Stimulated activated naive CD8-positive, alpha-beta T cell treated with anti-CD3 and anti-CD28 coated beads, Interleukin-15, amount 100 ng/mL, for 72 hours (primary cell): Measurements from ENCODE around the gene MEDAG.

Source experiments
- ATAC-seq: fragments of 150-1000 bp; cut with Tn5 transposase; 2 replicates; pipeline ENCODE4 v1.10.0; 2021; ENCODE audit warnings: mild to moderate bottlenecking, moderate library complexity
- DNase-seq, 2 donors: peaks; one replicate each; pipeline ENCODE4 v3.0.0; 2021 to 2022
- H3K27ac Mint-ChIP-seq, 2 donors: one replicate each; pipeline ENCODE4 v1.8.0; 2022; ENCODE audit warnings: mild to moderate bottlenecking in 2 of 2, mixed read lengths in 2 of 2, moderate library complexity in 2 of 2
- H3K27me3 Mint-ChIP-seq: one replicate; pipeline ENCODE4 v1.8.0; 2022; ENCODE audit warnings: mixed read lengths
- H3K4me1 Mint-ChIP-seq: one replicate; pipeline ENCODE4 v1.8.0; 2022; ENCODE audit warnings: mild to moderate bottlenecking, mixed read lengths
- H3K4me3 Mint-ChIP-seq, 2 donors: one replicate each; pipeline ENCODE4 v1.8.0; 2022; ENCODE audit warnings: mild to moderate bottlenecking in 2 of 2, mixed read lengths in 2 of 2, moderate library complexity in 1 of 2
- H3K9me3 Mint-ChIP-seq, 2 donors: one replicate each; pipeline ENCODE4 v1.8.0; 2022; ENCODE audit warnings: mixed read lengths in 2 of 2

Gene MEDAG

GRCh38 chr13:30884543-30884942 is 21.5 kb upstream of the MEDAG start:
- peak overlapping the region in 1 of 2 donors; percentile 0 for H3K4me3 Mint-ChIP-seq

DNA sequence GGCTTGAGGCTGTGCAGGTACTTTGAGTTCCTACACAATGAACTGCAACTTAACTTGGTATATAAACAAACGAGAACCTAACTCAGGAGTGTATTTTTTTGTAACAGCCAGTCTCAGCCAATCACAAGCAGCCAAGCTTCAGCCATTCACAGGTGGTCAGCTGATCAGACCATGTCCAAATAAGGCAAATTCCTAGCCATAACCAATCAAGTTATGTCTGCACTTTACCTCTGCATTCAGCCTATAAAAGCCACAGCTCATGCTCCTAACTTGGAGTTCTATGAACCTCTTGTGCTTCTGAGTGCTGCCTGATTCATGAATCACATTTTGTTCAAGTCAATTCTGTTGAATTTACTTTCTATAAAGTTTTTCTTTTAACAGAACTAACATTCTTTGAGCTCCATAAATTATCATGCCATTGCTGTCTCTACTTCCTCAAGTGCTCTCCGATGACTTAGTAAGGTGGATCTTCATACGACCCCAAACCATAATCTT is 16.8 kb upstream of the MEDAG start:
- DNase-seq: no peak
- H3K27ac Mint-ChIP-seq: no peak overlapping the region
- H3K9me3 Mint-ChIP-seq: no peaks in the 10 kb centered on the region
- ATAC-seq: no peak
- peaks cover 20% of the 10 kb centered on the region for H3K4me1 Mint-ChIP-seq
- peaks cover 40% of the 10 kb centered on the region for H3K27me3 Mint-ChIP-seq
- no peak overlapping the region for H3K4me3 Mint-ChIP-seq

More at GRCh38 chr13:30884543-30884942, 21.5 kb upstream of the MEDAG start:
- H3K27me3 Mint-ChIP-seq: peaks cover 71% of the 10 kb centered on the region
- no peak overlapping the region for H3K27ac Mint-ChIP-seq
- ATAC-seq (no peak), DNase-seq (no peak)
- H3K4me1 Mint-ChIP-seq: peaks cover 22% of the 10 kb centered on the region
- no peaks in the 10 kb centered on the region for H3K9me3 Mint-ChIP-seq

DNA sequence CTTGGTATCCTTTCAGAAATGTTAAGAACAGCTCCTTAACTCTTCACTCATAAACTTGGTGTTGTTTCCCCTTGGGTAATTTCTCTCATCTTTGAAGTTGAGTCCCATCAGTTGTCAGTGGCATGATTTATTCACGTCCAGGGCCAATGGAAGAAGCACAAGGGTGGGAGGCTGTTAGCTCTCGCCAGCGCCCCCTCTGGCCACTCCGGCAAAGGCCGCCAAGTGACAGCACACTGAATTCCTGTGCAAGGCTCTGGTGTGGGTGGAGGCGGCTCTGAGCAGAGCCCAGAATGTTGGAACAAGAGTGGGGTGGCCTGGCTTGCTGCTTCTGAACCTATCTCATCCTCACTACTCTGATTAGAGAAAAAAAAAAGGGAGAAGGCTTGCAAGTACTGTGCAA is 13.1 kb upstream of the MEDAG start:
- no peak overlapping the region for H3K27ac Mint-ChIP-seq
- H3K4me1 Mint-ChIP-seq: peaks cover 5% of the 10 kb centered on the region
- no peak overlapping the region for H3K4me3 Mint-ChIP-seq
- H3K27me3 Mint-ChIP-seq: peaks cover 26% of the 10 kb centered on the region
- H3K9me3 Mint-ChIP-seq: no peaks in the 10 kb centered on the region
- no peak for ATAC-seq
- DNase-seq: no peak

DNA sequence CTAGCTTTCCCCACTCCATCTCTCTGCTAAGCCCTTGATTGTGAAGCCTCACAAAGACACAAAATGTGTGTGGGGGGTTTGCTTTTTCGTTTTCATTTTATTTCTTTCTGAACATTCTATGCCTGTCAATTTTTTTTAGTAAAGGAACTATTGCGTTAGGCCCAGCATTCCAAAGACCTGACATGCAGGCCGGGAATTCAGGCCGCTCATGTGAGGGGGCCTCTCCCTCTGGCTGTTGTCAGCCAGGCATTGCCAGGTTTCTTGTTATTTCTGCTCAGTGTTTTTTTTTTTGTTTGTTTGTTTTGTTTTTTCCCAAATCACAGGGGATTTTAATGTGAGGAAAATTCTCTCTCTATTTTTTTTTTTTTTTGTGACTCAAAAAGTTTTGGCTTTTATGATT is 10.3 kb upstream of the MEDAG start:
- Mint-ChIP-seq H3K27ac (no peak overlapping the region), H3K9me3 (no peaks in the 10 kb centered on the region), H3K4me1 (peaks cover 18% of the 10 kb centered on the region), H3K27me3 (peaks cover 32% of the 10 kb centered on the region), H3K4me3 (no peak overlapping the region)
- ATAC-seq: no peak
- no peak for DNase-seq

DNA sequence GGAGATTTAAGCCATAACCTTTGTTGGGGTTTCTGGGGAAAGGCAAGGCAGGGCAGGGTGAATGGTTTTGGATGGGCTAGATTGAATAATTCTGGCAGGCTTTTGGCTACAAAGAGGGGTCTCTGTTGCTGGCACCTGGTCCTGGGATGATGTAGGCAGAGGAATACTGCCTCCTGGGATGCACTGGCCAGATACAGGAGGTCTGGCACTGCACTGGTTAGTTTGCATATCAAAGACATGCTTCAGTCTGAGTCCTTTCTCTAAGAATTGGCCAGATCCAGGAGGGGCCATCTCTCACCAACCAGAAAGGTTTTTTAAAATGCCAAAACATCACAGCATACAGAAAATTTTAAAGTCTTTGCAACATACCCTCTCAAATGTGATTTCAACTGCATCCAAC is 8.0 kb upstream of the MEDAG start:
- no peak for ATAC-seq
- Mint-ChIP-seq H3K27me3 (peaks cover 40% of the 10 kb centered on the region), H3K4me1 (peaks cover 19% of the 10 kb centered on the region), H3K27ac (no peak overlapping the region), H3K4me3 (no peak overlapping the region), H3K9me3 (no peaks in the 10 kb centered on the region)
- no peak for DNase-seq

DNA sequence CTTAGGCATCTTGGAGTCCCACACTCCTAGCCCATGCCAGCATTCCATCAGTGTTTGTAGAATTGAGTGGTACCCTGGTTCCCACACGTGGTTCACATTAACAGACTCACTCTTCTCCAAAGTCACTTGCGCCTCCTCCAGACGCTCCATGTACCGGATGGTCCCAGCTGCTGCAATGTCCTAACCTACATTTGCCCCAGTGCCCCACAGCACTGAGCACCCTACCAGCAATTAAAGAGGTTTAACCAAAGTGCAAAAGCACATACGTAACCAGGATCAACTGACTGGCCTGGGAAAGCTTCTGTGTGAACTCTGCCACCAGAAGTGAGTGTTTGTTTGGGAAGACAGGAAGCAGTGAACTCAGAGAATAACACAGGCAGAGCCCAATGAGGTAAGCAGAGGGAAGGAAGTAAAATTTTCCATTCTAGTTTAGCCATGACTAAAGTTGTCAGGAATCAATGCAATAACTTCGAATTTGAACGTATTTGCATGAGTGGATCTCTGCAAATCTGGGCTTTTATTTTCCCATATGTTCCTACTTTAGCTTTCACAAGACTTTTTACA is 7.3 kb upstream of the MEDAG start:
- Mint-ChIP-seq H3K27ac (no peak overlapping the region), H3K27me3 (peaks cover 42% of the 10 kb centered on the region), H3K9me3 (no peaks in the 10 kb centered on the region), H3K4me3 (no peak overlapping the region), H3K4me1 (peaks cover 19% of the 10 kb centered on the region)
- DNase-seq: no peak
- ATAC-seq: peak; percentile 58

- H3K27ac Mint-ChIP-seq: no peak overlapping the region
- H3K4me3 Mint-ChIP-seq: no peak overlapping the region
- H3K4me1 Mint-ChIP-seq: peaks cover 21% of the 10 kb centered on the region
- ATAC-seq (no peak), DNase-seq (no peak)
- peaks cover 58% of the 10 kb centered on the region for H3K27me3 Mint-ChIP-seq
- no peaks in the 10 kb centered on the region for H3K9me3 Mint-ChIP-seq
Observed at GRCh38 chr13:30900436-30900835, 5.6 kb upstream of the MEDAG start.

- ATAC-seq (no peak), DNase-seq (no peak)
- no peaks in the 10 kb centered on the region for H3K9me3 Mint-ChIP-seq
- H3K4me1 Mint-ChIP-seq: peaks cover 24% of the 10 kb centered on the region
- no peak overlapping the region for H3K4me3 Mint-ChIP-seq
- peaks cover 64% of the 10 kb centered on the region for H3K27me3 Mint-ChIP-seq
- H3K27ac Mint-ChIP-seq: no peak overlapping the region
Observed at GRCh38 chr13:30900952-30901749, 4.9 kb upstream of the MEDAG start.

- DNase-seq (no peak), ATAC-seq (no peak)
- Mint-ChIP-seq H3K4me1 (peaks cover 12% of the 10 kb centered on the region), H3K27ac (no peak overlapping the region), H3K27me3 (peaks cover 75% of the 10 kb centered on the region), H3K4me3 (no peak overlapping the region), H3K9me3 (no peaks in the 10 kb centered on the region)
Observed at GRCh38 chr13:30904043-30904442, 2.0 kb upstream of the MEDAG start.

- ATAC-seq: no peak
- Mint-ChIP-seq H3K4me3 (no peak overlapping the region), H3K4me1 (peaks cover 5% of the 10 kb centered on the region), H3K27me3 (peaks cover 73% of the 10 kb centered on the region), H3K27ac (no peak overlapping the region), H3K9me3 (no peaks in the 10 kb centered on the region)
- DNase-seq: no peak
Observed at GRCh38 chr13:30906411-30907051, 460 bp downstream of the MEDAG start.

GRCh38 chr13:30907121-30907861 is 1.2 kb downstream of the MEDAG start:
- H3K4me1 Mint-ChIP-seq: peaks cover 5% of the 10 kb centered on the region
- no peaks in the 10 kb centered on the region for H3K9me3 Mint-ChIP-seq
- ATAC-seq: no peak
- peak overlapping the region in 1 of 2 donors; percentile 7 for H3K4me3 Mint-ChIP-seq
- H3K27me3 Mint-ChIP-seq: peaks cover 78% of the 10 kb centered on the region
- no peak overlapping the region for H3K27ac Mint-ChIP-seq
- DNase-seq: no peak

DNA sequence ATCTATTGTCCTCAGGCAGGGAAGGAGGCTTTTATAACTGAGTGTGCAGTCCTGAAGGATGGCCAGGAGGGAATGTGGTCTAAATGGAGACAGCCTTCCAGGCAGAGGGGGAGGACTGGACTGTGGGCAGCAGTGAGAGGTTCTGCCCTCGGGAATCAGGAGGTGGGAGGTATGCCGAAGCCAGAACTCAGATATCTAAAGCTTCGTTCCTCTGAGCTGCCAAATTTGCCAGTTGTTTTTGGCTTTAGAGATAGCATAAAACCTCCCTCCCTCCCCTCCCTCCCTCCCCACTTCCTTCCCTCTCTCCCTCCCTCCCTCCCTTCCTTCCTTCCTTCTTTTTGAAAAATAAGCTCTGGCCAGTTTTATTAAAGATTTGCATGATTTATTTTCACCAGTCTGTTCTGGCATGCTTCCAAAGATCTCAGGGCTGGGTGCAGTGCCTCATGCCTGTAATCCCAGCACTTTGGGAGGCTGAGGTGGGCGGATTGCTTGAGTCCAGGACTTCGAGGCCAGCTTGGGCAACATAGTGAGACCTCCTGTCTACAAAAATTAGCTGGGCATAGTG is 2.4 kb downstream of the MEDAG start:
- Mint-ChIP-seq H3K9me3 (no peaks in the 10 kb centered on the region), H3K4me1 (peaks cover 5% of the 10 kb centered on the region), H3K27me3 (peaks cover 73% of the 10 kb centered on the region), H3K27ac (no peak overlapping the region), H3K4me3 (no peak overlapping the region)
- ATAC-seq: no peak
- DNase-seq: no peak

- Mint-ChIP-seq H3K27ac (peak overlapping the region; percentile 33 to 50), H3K9me3 (no peaks in the 10 kb centered on the region), H3K4me3 (no peak overlapping the region), H3K4me1 (peaks cover under 1% of the 10 kb centered on the region), H3K27me3 (peaks cover 58% of the 10 kb centered on the region)
- DNase-seq (no peak), ATAC-seq (no peak)
Observed at GRCh38 chr13:30910676-30911075, 4.6 kb downstream of the MEDAG start.

DNA sequence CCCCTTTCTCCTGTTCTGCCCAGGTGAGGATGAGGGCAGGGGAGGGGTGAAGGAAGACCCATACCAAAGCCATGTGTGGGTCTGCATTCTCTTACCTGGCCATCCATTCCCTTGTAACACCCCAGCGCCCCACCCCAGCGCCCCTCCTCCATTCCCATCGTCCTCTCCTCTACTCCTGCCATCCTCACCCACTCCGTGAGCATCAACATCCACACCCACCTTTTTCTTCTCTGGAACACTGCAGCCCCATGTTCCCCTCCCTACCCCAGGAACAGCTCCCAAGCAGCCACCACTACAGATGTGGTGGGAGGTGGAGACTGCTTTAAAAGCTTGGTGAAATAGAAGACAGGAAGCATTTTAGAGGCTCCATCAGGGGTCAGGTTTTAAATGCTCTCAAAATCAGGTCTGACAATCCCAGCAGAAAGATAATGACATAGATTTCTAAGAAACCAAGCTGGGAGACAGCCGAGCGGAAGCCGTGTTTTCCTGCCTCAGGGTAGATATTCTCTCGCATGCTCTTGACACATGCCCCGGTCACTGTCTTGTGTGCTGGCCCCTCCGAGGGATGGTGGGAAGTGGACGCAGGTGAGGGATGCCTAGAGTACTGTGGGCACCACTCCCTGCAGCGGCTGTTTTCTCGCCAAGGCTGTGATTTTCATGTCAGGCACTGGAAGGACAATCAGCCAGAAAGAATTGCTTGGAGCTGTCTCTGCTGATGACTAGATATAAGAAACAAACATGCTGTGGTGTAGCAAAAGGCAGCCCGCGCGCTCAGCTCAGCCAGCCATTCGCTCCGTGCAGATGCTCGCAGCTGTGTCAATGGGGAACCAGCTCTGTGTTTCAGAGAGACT is 9.8 kb downstream of the MEDAG start:
- no peak for DNase-seq
- H3K4me3 Mint-ChIP-seq: no peak overlapping the region
- no peak for ATAC-seq
- no peaks in the 10 kb centered on the region for H3K9me3 Mint-ChIP-seq
- no peaks in the 10 kb centered on the region for H3K4me1 Mint-ChIP-seq
- H3K27me3 Mint-ChIP-seq: peaks cover 53% of the 10 kb centered on the region
- no peak overlapping the region for H3K27ac Mint-ChIP-seq

DNA sequence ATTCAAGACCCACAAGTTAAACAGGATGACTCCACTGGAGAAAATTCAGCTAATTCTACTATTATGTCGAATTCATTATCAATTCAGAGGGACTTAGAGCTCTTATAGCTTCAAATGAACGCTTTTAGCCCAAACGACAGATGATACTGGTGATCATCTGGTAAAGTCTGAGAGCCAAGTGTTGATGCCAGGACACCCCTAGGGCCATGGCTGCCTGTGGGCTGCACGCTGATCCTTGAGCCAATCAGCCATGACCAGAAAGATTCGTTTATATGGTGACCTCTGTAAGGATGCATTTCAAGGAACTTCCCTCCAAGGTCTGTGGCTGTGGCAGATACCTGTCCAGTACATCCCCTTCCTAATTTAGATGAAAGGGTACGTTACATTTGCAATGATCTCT is 10.9 kb downstream of the MEDAG start:
- no peaks in the 10 kb centered on the region for H3K9me3 Mint-ChIP-seq
- peaks cover 49% of the 10 kb centered on the region for H3K27me3 Mint-ChIP-seq

More for the DNA sequence above, 10.9 kb downstream of the MEDAG start:
- ATAC-seq: no peak
- no peak overlapping the region for H3K4me3 Mint-ChIP-seq
- no peak overlapping the region for H3K27ac Mint-ChIP-seq
- H3K4me1 Mint-ChIP-seq: no peaks in the 10 kb centered on the region
- DNase-seq: no peak
